ENCODE results near the gene GC. TPM values are rescaled to one million over a fixed set of nuclear protein-coding genes. Genes with fewer than 3 reads are reported as not detected.

GC gene
- total RNA-seq, 1 donor from 2014 or later = not detected

- H3K4me3 Mint-ChIP-seq = no peak overlapping the region
Observed at GRCh38 chr4:71711985-71712348, 71.9 kb downstream of the GC start.

GRCh38 chr4:71711044-71711984 is 72.6 kb downstream of the GC start:
- Histone ChIP-seq H3F3A (ENCODE audit: low read depth) (no peaks in the 10 kb centered on the region), H3K9ac (no peak overlapping the region), H3K4me2 (no peak overlapping the region), H2AFZ (replicated peaks) (no peak overlapping the region), H3K27ac (no peak overlapping the region), H3K4me1 (no peaks in the 10 kb centered on the region), H3K9me3 (ENCODE audit: low read depth) (no peaks in the 10 kb centered on the region), H4K20me1 (ENCODE audit: low read depth) (no peaks in the 10 kb centered on the region), H3K79me2 (ENCODE audit: low read depth) (no peaks in the 10 kb centered on the region), H3K36me3 (no peaks in the 10 kb centered on the region), H3K4me3 (no peak overlapping the region), H3K27me3 (no peaks in the 10 kb centered on the region)
- no peak overlapping the region for H3K4me3 Mint-ChIP-seq
- H3K27ac Mint-ChIP-seq = no peak overlapping the region
- H3K4me1 Mint-ChIP-seq = no peaks in the 10 kb centered on the region
- no peaks in the 10 kb centered on the region for H3K27me3 Mint-ChIP-seq (ENCODE audit: insufficient read depth, low read depth)
- no peaks in the 10 kb centered on the region for H3K36me3 Mint-ChIP-seq
- DNase-seq (ENCODE audit: low spot score) = no peak
- H3K9me3 Mint-ChIP-seq = peaks cover 5% of the 10 kb centered on the region
- TF ChIP-seq EZH2phosphoT487 (IDR thresholded peaks at IDR 0.05) = no peak

More at GRCh38 chr4:71711985-71712348, 71.9 kb downstream of the GC start:
- Mint-ChIP-seq H3K27me3 (ENCODE audit: insufficient read depth, low read depth) (no peaks in the 10 kb centered on the region), H3K4me1 (no peaks in the 10 kb centered on the region), H3K36me3 (no peaks in the 10 kb centered on the region), H3K27ac (no peak overlapping the region), H3K9me3 (peaks cover 5% of the 10 kb centered on the region)
- Histone ChIP-seq H3K79me2 (ENCODE audit: low read depth) (no peaks in the 10 kb centered on the region), H3F3A (ENCODE audit: low read depth) (no peaks in the 10 kb centered on the region), H3K4me2 (no peak overlapping the region), H3K27ac (no peak overlapping the region), H2AFZ (replicated peaks) (no peak overlapping the region), H4K20me1 (ENCODE audit: low read depth) (no peaks in the 10 kb centered on the region), H3K4me1 (no peaks in the 10 kb centered on the region), H3K27me3 (no peaks in the 10 kb centered on the region), H3K4me3 (no peak overlapping the region), H3K9ac (no peak overlapping the region), H3K36me3 (no peaks in the 10 kb centered on the region), H3K9me3 (ENCODE audit: low read depth) (no peaks in the 10 kb centered on the region)
- no peak for DNase-seq (ENCODE audit: low spot score)
- no peak for TF ChIP-seq EZH2phosphoT487 (IDR thresholded peaks at IDR 0.05)

- TF ChIP-seq EZH2phosphoT487 (IDR thresholded peaks at IDR 0.05) (no peak), EZH2 (IDR thresholded peaks at IDR 0.05) (no peak), CTCF (IDR thresholded peaks at IDR 0.05) (peak; percentile 41)
- Histone ChIP-seq H3K79me2 (ENCODE audit: low read depth) (no peaks in the 10 kb centered on the region), H3K9ac (no peak overlapping the region), H3K4me2 (no peak overlapping the region), H3F3A (ENCODE audit: low read depth) (no peaks in the 10 kb centered on the region), H3K27me3 (no peaks in the 10 kb centered on the region), H3K9me3 (ENCODE audit: low read depth) (no peaks in the 10 kb centered on the region), H2AFZ (replicated peaks) (no peak overlapping the region), H3K4me3 (no peak overlapping the region), H3K4me1 (no peaks in the 10 kb centered on the region), H4K20me1 (ENCODE audit: low read depth) (no peaks in the 10 kb centered on the region), H3K27ac (no peak overlapping the region), H3K36me3 (no peaks in the 10 kb centered on the region)
- Mint-ChIP-seq H3K9me3 (peaks cover 5% of the 10 kb centered on the region), H3K36me3 (no peaks in the 10 kb centered on the region), H3K4me3 (no peak overlapping the region), H3K4me1 (no peaks in the 10 kb centered on the region), H3K27me3 (ENCODE audit: insufficient read depth, low read depth) (no peaks in the 10 kb centered on the region), H3K27ac (no peak overlapping the region)
- DNase-seq (ENCODE audit: low spot score) = peak; percentile 24
Observed at GRCh38 chr4:71709961-71710360, 73.9 kb downstream of the GC start.

GRCh38 chr4:71698141-71698540 is 85.7 kb downstream of the GC start:
- TF ChIP-seq EZH2phosphoT487 (IDR thresholded peaks at IDR 0.05) = no peak
- TF ChIP-seq EZH2 (IDR thresholded peaks at IDR 0.05) = no peak
- no peak for TF ChIP-seq CTCF (IDR thresholded peaks at IDR 0.05)

More at GRCh38 chr4:71698141-71698540, 85.7 kb downstream of the GC start:
- Histone ChIP-seq H4K20me1 (ENCODE audit: low read depth) (no peaks in the 10 kb centered on the region), H3K9me3 (ENCODE audit: low read depth) (no peaks in the 10 kb centered on the region), H3K27ac (peak overlapping the region; percentile 53), H3K27me3 (no peaks in the 10 kb centered on the region), H3K36me3 (no peaks in the 10 kb centered on the region), H3K9ac (no peak overlapping the region), H3K4me3 (no peak overlapping the region), H2AFZ (replicated peaks) (no peak overlapping the region), H3F3A (ENCODE audit: low read depth) (no peaks in the 10 kb centered on the region), H3K4me2 (peak overlapping the region; percentile 48), H3K4me1 (peaks cover 17% of the 10 kb centered on the region), H3K79me2 (ENCODE audit: low read depth) (no peaks in the 10 kb centered on the region)
- Mint-ChIP-seq H3K4me1 (peaks cover 25% of the 10 kb centered on the region), H3K4me3 (no peak overlapping the region), H3K27ac (no peak overlapping the region), H3K9me3 (no peaks in the 10 kb centered on the region), H3K27me3 (ENCODE audit: insufficient read depth, low read depth) (peaks cover 5% of the 10 kb centered on the region), H3K36me3 (no peaks in the 10 kb centered on the region)
- DNase-seq (ENCODE audit: low spot score) = peak; percentile 24

Measured in neural progenitor cell (in vitro differentiated cells).